HG02610 (cell line): ENCODE measurements around the gene CELA3B.
"Not testable (repeated sequence)": the region's sequence is repeated elsewhere in the genome, so short reads cannot be mapped to it uniquely, and the experiment has no call there.

Source experiments
- ATAC-seq: cut with Tn5 transposase; IDR thresholded peaks from one replicate; pipeline ENCODE4 v1.9.1; 2021; ENCODE audit warnings: mild to moderate bottlenecking, moderate library complexity; ENCODE audit not compliant: unreplicated experiment

Gene CELA3B

GRCh38 chr1:22005261-22006149 lies 28.7 kb downstream of the CELA3B start:
- not testable (repeated sequence) for ATAC-seq

- ATAC-seq: not testable (repeated sequence)
Measured at GRCh38 chr1:22006736-22007135, 29.9 kb downstream of the CELA3B start.

- not testable (repeated sequence) for ATAC-seq
Measured at GRCh38 chr1:22007262-22007661, 30.4 kb downstream of the CELA3B start.

- not testable (repeated sequence) for ATAC-seq
Measured at GRCh38 chr1:22009566-22009965, 32.7 kb downstream of the CELA3B start.

- not testable (repeated sequence) for ATAC-seq
Measured at GRCh38 chr1:22012752-22013151, 35.9 kb downstream of the CELA3B start.

GRCh38 chr1:22014575-22015206 lies 37.9 kb downstream of the CELA3B start:
- not testable (repeated sequence) for ATAC-seq

- no peak for ATAC-seq
Measured at GRCh38 chr1:22018583-22019559, 42.0 kb downstream of the CELA3B start.

- ATAC-seq: no peak
Measured at GRCh38 chr1:22021061-22021460, 44.2 kb downstream of the CELA3B start.

GRCh38 chr1:22024485-22025367 lies 47.9 kb downstream of the CELA3B start:
- peak; percentile 26 for ATAC-seq

- peak; percentile 69 for ATAC-seq
Measured at GRCh38 chr1:22025368-22026155, 48.7 kb downstream of the CELA3B start.

GRCh38 chr1:22026924-22027289 lies 50.1 kb downstream of the CELA3B start:
- ATAC-seq: no peak

- no peak for ATAC-seq
Measured at GRCh38 chr1:22030057-22030456, 53.2 kb downstream of the CELA3B start.

- ATAC-seq: no peak
Measured at GRCh38 chr1:22030473-22030872, 53.7 kb downstream of the CELA3B start.

GRCh38 chr1:22031214-22031962 lies 54.6 kb downstream of the CELA3B start:
- ATAC-seq: no peak

- ATAC-seq: not testable (repeated sequence)
Measured at GRCh38 chr1:22034834-22035233, 58.0 kb downstream of the CELA3B start.

- no peak for ATAC-seq
Measured at GRCh38 chr1:22037520-22037919, 60.7 kb downstream of the CELA3B start.

- ATAC-seq: no peak
Measured at GRCh38 chr1:22038036-22038435, 61.2 kb downstream of the CELA3B start.
